Adrenal gland (tissue), 5 donors: ENCODE measurements around the gene ALOX5.

Source experiments
- CTCF ChIP-seq, 6 experiments: fragments of 450-650 bp in 4 of 6; fragments of 200-600 bp in 2 of 6; sonication (generic) in 1 of 6; IDR thresholded peaks; 1 replicate in 5 of 6; 2 replicates in 1 of 6; pipeline versions ENCODE4 v1.5.1 to v1.8.0; 2016 to 2021; ENCODE audit warnings: antibody characterized with exemption in 6 of 6, mild to moderate bottlenecking in 2 of 6, moderate library complexity in 1 of 6
- POLR2A ChIP-seq, 2 donors: fragments of 450-650 bp; IDR thresholded peaks; one replicate each; pipeline ENCODE4 v1.6.1; 2017; ENCODE audit warnings: antibody characterized with exemption in 2 of 2, mild to moderate bottlenecking in 2 of 2, moderate library complexity in 1 of 2
- donor health status: DM: no; HTN: no; CAD: no.

GRCh38 chr10:45464958-45465567, 91.0 kb downstream of the ALOX5 start:
- peak; percentile 88 to 96 (median 94) for TF ChIP-seq CTCF (IDR thresholded peaks at IDR 0.05)
- TF ChIP-seq POLR2A (IDR thresholded peaks at IDR 0.05), result no peak
